PFSK-1 (cell line): ENCODE data around the gene RPTOR.

ENCODE experiments used
- FOXP2 ChIP-seq: optimal IDR thresholded peaks from 2 replicates; pipeline ENCODE3; 2011; ENCODE audit warnings: borderline replicate concordance, control low read depth, inconsistent platforms; ENCODE audit not compliant: insufficient read depth; ENCODE audit errors: extremely low read length, extremely low read depth
- POLR2AphosphoS5 ChIP-seq: IDR thresholded peaks from 2 replicates; pipeline ENCODE4 v1.6.1; 2012; ENCODE audit warnings: low read depth, mild to moderate bottlenecking, control low read depth, low read length, moderate library complexity
- REST ChIP-seq, 2 experiments: IDR thresholded peaks; 2 replicates each; pipeline versions ENCODE4 v1.6.1 to v1.8.0; 2011 to 2012; ENCODE audit warnings: low read depth in 2 of 2, low read length in 2 of 2, control low read depth in 1 of 2, inconsistent platforms in 1 of 2, mild to moderate bottlenecking in 1 of 2, moderate library complexity in 1 of 2; ENCODE audit not compliant: insufficient read depth in 1 of 2
- SIN3A ChIP-seq: IDR thresholded peaks from 2 replicates; pipeline ENCODE4 v1.6.1; 2012; ENCODE audit warnings: mild to moderate bottlenecking, low read length, moderate library complexity, borderline replicate concordance; ENCODE audit not compliant: insufficient read depth
- TAF1 ChIP-seq: IDR thresholded peaks from 2 replicates; pipeline ENCODE4 v1.6.1; 2012; ENCODE audit warnings: low read length, control low read depth, borderline replicate concordance; ENCODE audit not compliant: insufficient read depth

GRCh38 chr17:80499961-80500665 lies 44.5 kb upstream of the RPTOR start:
- TF ChIP-seq POLR2AphosphoS5: no peak
- no peak for TF ChIP-seq REST (IDR thresholded peaks at IDR 0.05; ENCODE audit: insufficient read depth in 1 of 2, low read depth in 2 of 2, low read length in 2 of 2)
- TF ChIP-seq FOXP2: no peak
- no peak for TF ChIP-seq TAF1
- no peak for TF ChIP-seq SIN3A
